CD8-positive, alpha-beta memory T cell (primary cell): ENCODE results near the gene KIAA0232. TPM values are rescaled to one million over a fixed set of nuclear protein-coding genes. Genes with fewer than 3 reads are reported as not detected.
"Not testable (repeated sequence)": the region's sequence is repeated elsewhere in the genome, so short reads cannot be mapped to it uniquely, and the experiment has no call there.

Experiments used
- CTCF ChIA-PET: fragments of 350-600 bp; sonication (Branson Sonifier 250); formaldehyde crosslinking; loops from one replicate; lab custom pipeline; 2021; ENCODE audit warnings: antibody characterized with exemption; lab: Charles Lee
- POLR2A ChIA-PET: fragments of 350-600 bp; sonication (Branson Sonifier 250); formaldehyde crosslinking; loops from one replicate; lab custom pipeline; 2021; ENCODE audit warnings: antibody characterized with exemption; lab: Charles Lee
- DNase-seq, 5 donors: peaks; one replicate each; pipeline versions ENCODE4 v3.0.0 to v3.0.0-alpha.2; 2020 to 2022; ENCODE audit warnings: mixed read lengths in 1 of 5
- H3K27ac ChIP-seq: one replicate; pipeline ENCODE4 v1.7.0; 2013; ENCODE audit warnings: low read depth, mild to moderate bottlenecking, low read length, moderate library complexity
- H3K27me3 ChIP-seq: 2 replicates; pipeline ENCODE4 v1.7.0; 2013; ENCODE audit warnings: low read length, mild to moderate bottlenecking; ENCODE audit not compliant: insufficient read depth, poor library complexity, severe bottlenecking
- H3K36me3 ChIP-seq: 2 replicates; pipeline ENCODE4 v1.7.0; 2013; ENCODE audit warnings: mild to moderate bottlenecking, low read length, moderate library complexity; ENCODE audit not compliant: insufficient read depth
- H3K4me1 ChIP-seq: 2 replicates; pipeline ENCODE4 v1.7.0; 2013; ENCODE audit warnings: mild to moderate bottlenecking, low read length, moderate library complexity; ENCODE audit not compliant: insufficient read depth
- H3K4me3 ChIP-seq: 2 replicates; pipeline ENCODE4 v1.7.0; 2013; ENCODE audit warnings: mild to moderate bottlenecking, low read length
- H3K9me3 ChIP-seq: 2 replicates; pipeline ENCODE4 v1.7.0; 2013; ENCODE audit warnings: mild to moderate bottlenecking, low read length
- H3K27ac Mint-ChIP-seq, 8 donors: one replicate each; pipeline ENCODE4 v1.8.0; 2020 to 2021; ENCODE audit warnings: mixed read lengths in 8 of 8, mild to moderate bottlenecking in 6 of 8, inconsistent platforms in 3 of 8, moderate library complexity in 3 of 8
- H3K27me3 Mint-ChIP-seq, 2 donors: one replicate each; pipeline ENCODE4 v1.8.0; 2020 to 2021; ENCODE audit warnings: mixed read lengths in 2 of 2, mild to moderate bottlenecking in 1 of 2, moderate library complexity in 1 of 2
- H3K36me3 Mint-ChIP-seq, 3 donors: one replicate each; pipeline ENCODE4 v1.8.0; 2020 to 2021; ENCODE audit warnings: mixed read lengths in 3 of 3, inconsistent platforms in 1 of 3, mild to moderate bottlenecking in 1 of 3
- H3K4me1 Mint-ChIP-seq, 3 donors: one replicate each; pipeline ENCODE4 v1.8.0; 2020 to 2021; ENCODE audit warnings: mixed read lengths in 3 of 3, inconsistent platforms in 1 of 3, mild to moderate bottlenecking in 1 of 3
- H3K4me3 Mint-ChIP-seq, 7 donors: one replicate each; pipeline ENCODE4 v1.8.0; 2020 to 2021; ENCODE audit warnings: mixed read lengths in 7 of 7, mild to moderate bottlenecking in 6 of 7, moderate library complexity in 4 of 7, inconsistent platforms in 2 of 7
- H3K9me3 Mint-ChIP-seq, 5 donors: one replicate each; pipeline ENCODE4 v1.8.0; 2020 to 2022; ENCODE audit warnings: mixed read lengths in 5 of 5, mild to moderate bottlenecking in 3 of 5, moderate library complexity in 2 of 5, inconsistent platforms in 1 of 5
- polyA plus RNA-seq: library from polyadenylated mRNA; unstranded; fragments of 300-500 nt; fragmentation: Illumina TruSeq; gene quantifications from one replicate; pipeline ENCODE4 v1.2.3, GENCODE V29; 2021
- total RNA-seq, 2 experiments: library from RNA; stranded (reverse); gene quantifications; one replicate each; pipeline ENCODE4 v1.2.3, GENCODE V29; 2021

Gene KIAA0232
- total and polyA plus RNA-seq, 3 experiments from 2014 or later = 13.6 to 16.4 (median 16.0) TPM

- peak overlapping the region; percentile 77 for H3K27ac ChIP-seq
- peak overlapping the region; percentile 78 to 97 (median 90) for H3K27ac Mint-ChIP-seq
- no peaks in the 10 kb centered on the region for H3K9me3 ChIP-seq
- H3K4me1 ChIP-seq = peaks cover 51% of the 10 kb centered on the region
- no peaks in the 10 kb centered on the region for H3K9me3 Mint-ChIP-seq
- H3K4me3 Mint-ChIP-seq = peak overlapping the region; percentile 86 to 96 (median 90)
- ChIA-PET CTCF (interaction anchor here (1.1 to 1.9 kb wide), 4 partner anchors 11 to 64 kb away, joined by 3 to 8 read pairs (median 4); no protein-coding TSS in a partner anchor), POLR2A (interaction anchor here (0.5 to 2.9 kb wide), 4 partner anchors 11 to 77 kb away, joined by 4 to 21 read pairs (median 5); no protein-coding TSS in a partner anchor)
- H3K36me3 Mint-ChIP-seq = peaks cover 0 to 4% (median 0%) of the 10 kb centered on the region in 3 donors
- peak overlapping the region; percentile 56 for H3K4me3 ChIP-seq
- peaks cover 44 to 68% (median 48%) of the 10 kb centered on the region in 3 donors for H3K4me1 Mint-ChIP-seq
- no peaks in the 10 kb centered on the region for H3K27me3 ChIP-seq
- no peaks in the 10 kb centered on the region for H3K36me3 ChIP-seq
- no peaks in the 10 kb centered on the region for H3K27me3 Mint-ChIP-seq
- no peak for DNase-seq
These were observed 127.9 kb downstream of the KIAA0232 start for GRCh38 chr4:6910340-6910959.

- no peaks in the 10 kb centered on the region for H3K9me3 ChIP-seq
- no peak for DNase-seq
- no peaks in the 10 kb centered on the region for H3K27me3 Mint-ChIP-seq
- CTCF ChIA-PET = interaction anchor here (0.7 to 1.9 kb wide), 7 partner anchors 11 to 235 kb away, joined by 3 to 8 read pairs (median 3); no protein-coding TSS in a partner anchor
- peaks cover 56% of the 10 kb centered on the region for H3K4me1 ChIP-seq
- peak overlapping the region; percentile 56 for H3K4me3 ChIP-seq
- no peaks in the 10 kb centered on the region for H3K27me3 ChIP-seq
- H3K27ac ChIP-seq = peak overlapping the region; percentile 27
- peak overlapping the region; percentile 86 to 96 (median 90) for H3K4me3 Mint-ChIP-seq
- peak overlapping the region; percentile 78 to 97 (median 88) for H3K27ac Mint-ChIP-seq
- H3K36me3 Mint-ChIP-seq = peaks cover 0 to 4% (median 0%) of the 10 kb centered on the region in 3 donors
- POLR2A ChIA-PET = interaction anchor here (0.7 to 2.9 kb wide), 4 partner anchors 12 to 76 kb away, joined by 4 to 21 read pairs (median 5); no protein-coding TSS in a partner anchor
- H3K36me3 ChIP-seq = no peaks in the 10 kb centered on the region
- peaks cover 47 to 75% (median 53%) of the 10 kb centered on the region in 3 donors for H3K4me1 Mint-ChIP-seq
- H3K9me3 Mint-ChIP-seq = no peaks in the 10 kb centered on the region
These were observed 128.7 kb downstream of the KIAA0232 start for GRCh38 chr4:6910960-6911874.

GRCh38 chr4:6911917-6912316, 129.4 kb downstream of the KIAA0232 start:
- not testable (repeated sequence) for H3K36me3 ChIP-seq, DNase-seq, H3K4me3 ChIP-seq, H3K27me3 ChIP-seq, H3K27me3 Mint-ChIP-seq, H3K36me3 Mint-ChIP-seq, H3K9me3 Mint-ChIP-seq, H3K9me3 ChIP-seq
- ChIA-PET POLR2A (interaction anchor here (0.7 to 1.5 kb wide), 2 partner anchors 12 to 75 kb away, joined by 4 read pairs; no protein-coding TSS in a partner anchor), CTCF (interaction anchor here (0.7 to 2.1 kb wide), 7 partner anchors 12 to 236 kb away, joined by 3 to 8 read pairs (median 3); no protein-coding TSS in a partner anchor)
- Histone ChIP-seq H3K27ac (peak overlapping the region; percentile 27), H3K4me1 (peaks cover 63% of the 10 kb centered on the region)
- peak overlapping the region; percentile 86 to 93 (median 89) for H3K4me3 Mint-ChIP-seq
- peaks cover 54 to 82% (median 60%) of the 10 kb centered on the region in 3 donors for H3K4me1 Mint-ChIP-seq
- H3K27ac Mint-ChIP-seq = peak overlapping the region in 3 of 8 donors; percentile 79 to 94 (median 92)

- Histone ChIP-seq H3K27me3 (no peaks in the 10 kb centered on the region), H3K9me3 (no peaks in the 10 kb centered on the region), H3K4me1 (peaks cover 68% of the 10 kb centered on the region), H3K27ac (no peak overlapping the region), H3K4me3 (no peak overlapping the region), H3K36me3 (no peaks in the 10 kb centered on the region)
- DNase-seq = no peak
- ChIA-PET POLR2A (interaction anchor here (1.5 kb wide), 1 partner anchor 13 kb away, joined by 4 read pairs; no protein-coding TSS in a partner anchor), CTCF (interaction anchor here (0.7 to 2.1 kb wide), 5 partner anchors 48 to 159 kb away, joined by 3 to 7 read pairs (median 3); no protein-coding TSS in a partner anchor)
- Mint-ChIP-seq H3K36me3 (peaks cover 0 to 4% (median 0%) of the 10 kb centered on the region in 3 donors), H3K4me3 (peak overlapping the region; percentile 46 to 84 (median 70)), H3K9me3 (no peaks in the 10 kb centered on the region), H3K27ac (peak overlapping the region in 6 of 8 donors; percentile 47 to 94 (median 74)), H3K27me3 (no peaks in the 10 kb centered on the region), H3K4me1 (peaks cover 59 to 88% (median 65%) of the 10 kb centered on the region in 3 donors)
These were observed 129.9 kb downstream of the KIAA0232 start for GRCh38 chr4:6912441-6912840.

- POLR2A ChIA-PET = interaction anchor here (0.6 to 1.3 kb wide), 2 partner anchors 20 to 29 kb away, joined by 3 to 6 read pairs; no protein-coding TSS in a partner anchor
- H3K27me3 ChIP-seq = no peaks in the 10 kb centered on the region
These were observed 130.9 kb downstream of the KIAA0232 start for GRCh38 chr4:6913350-6913905.

GRCh38 chr4:6914448-6914847, 131.9 kb downstream of the KIAA0232 start:
- no peaks in the 10 kb centered on the region for H3K27me3 ChIP-seq
- peaks cover 75% of the 10 kb centered on the region for H3K4me1 ChIP-seq
- Mint-ChIP-seq H3K36me3 (peaks cover 0 to 2% (median 0%) of the 10 kb centered on the region in 3 donors), H3K4me3 (peak overlapping the region in 2 of 7 donors; percentile 66 to 74), H3K9me3 (no peaks in the 10 kb centered on the region), H3K27ac (peak overlapping the region in 3 of 8 donors; percentile 29 to 94 (median 54)), H3K4me1 (peaks cover 64 to 91% (median 70%) of the 10 kb centered on the region in 3 donors), H3K27me3 (no peaks in the 10 kb centered on the region)
- H3K27ac ChIP-seq = no peak overlapping the region
- no peak overlapping the region for H3K4me3 ChIP-seq
- CTCF ChIA-PET = interaction anchor here (1.1 to 1.4 kb wide), 4 partner anchors 31 to 60 kb away, joined by 3 to 5 read pairs (median 4); no protein-coding TSS in a partner anchor
- H3K36me3 ChIP-seq = no peaks in the 10 kb centered on the region
- no peak for DNase-seq
- POLR2A ChIA-PET = interaction anchor here (1.3 kb wide), 2 partner anchors 28 to 72 kb away, joined by 3 read pairs; no protein-coding TSS in a partner anchor
- H3K9me3 ChIP-seq = no peaks in the 10 kb centered on the region

More at GRCh38 chr4:6913350-6913905, 130.9 kb downstream of the KIAA0232 start:
- Mint-ChIP-seq H3K27me3 (no peaks in the 10 kb centered on the region), H3K4me3 (peak overlapping the region in 2 of 7 donors; percentile 70 to 84), H3K36me3 (peaks cover 0 to 4% (median 0%) of the 10 kb centered on the region in 3 donors), H3K9me3 (no peaks in the 10 kb centered on the region), H3K27ac (peak overlapping the region in 4 of 8 donors; percentile 29 to 94 (median 44)), H3K4me1 (peaks cover 64 to 88% (median 69%) of the 10 kb centered on the region in 3 donors)
- Histone ChIP-seq H3K9me3 (no peaks in the 10 kb centered on the region), H3K4me3 (no peak overlapping the region), H3K4me1 (peaks cover 72% of the 10 kb centered on the region), H3K36me3 (no peaks in the 10 kb centered on the region), H3K27ac (no peak overlapping the region)
- no peak for DNase-seq
- CTCF ChIA-PET = interaction anchor here (1.1 to 2.1 kb wide), 6 partner anchors 32 to 158 kb away, joined by 3 to 7 read pairs (median 5); no protein-coding TSS in a partner anchor
